A549 (cell line): ENCODE results near the gene OPN5.

Experiments used
- CEBPB ChIP-seq, 2 experiments: fragments of >200 bp in 1 of 2; sonication (Bioruptor Twin) in 1 of 2; formaldehyde crosslinking in 1 of 2; IDR thresholded peaks; 2 replicates each; pipeline ENCODE4 v1.6.1; 2012 to 2016
- USF2 ChIP-seq: fragments of 450-650 bp; IDR thresholded peaks from 2 replicates; pipeline ENCODE4 v1.6.1; 2014; ENCODE audit warnings: antibody characterized with exemption

GRCh38 chr6:47789553-47789952 is 7.7 kb downstream of the OPN5 start:
- no peak for TF ChIP-seq USF2
- no peak for TF ChIP-seq CEBPB (IDR thresholded peaks at IDR 0.05)
